IPS DF 6.9 (cell line): ENCODE data around the gene PLXNA1.

Experiments
- DNase-seq: peaks from one replicate; pipeline ENCODE4 v3.0.0-alpha.2; 2013; ENCODE audit warnings: low read depth, low spot score
- H3K27ac ChIP-seq: one replicate; pipeline ENCODE4 v1.5.1; 2013; ENCODE audit warnings: low read length, control low read depth
- H3K27me3 ChIP-seq: 2 replicates; pipeline ENCODE4 v1.6.1; 2013; ENCODE audit warnings: mild to moderate bottlenecking, low read length; ENCODE audit not compliant: control insufficient read depth, insufficient read depth
- H3K36me3 ChIP-seq: 2 replicates; pipeline ENCODE4 v1.6.1; 2013; ENCODE audit warnings: low read length; ENCODE audit not compliant: control insufficient read depth, insufficient read depth
- H3K4me1 ChIP-seq: 2 replicates; pipeline ENCODE4 v1.6.1; 2013; ENCODE audit warnings: low read length; ENCODE audit not compliant: control insufficient read depth, insufficient read depth
- H3K4me3 ChIP-seq: 2 replicates; pipeline ENCODE4 v1.5.1; 2013; ENCODE audit warnings: mild to moderate bottlenecking, low read length
- H3K9me3 ChIP-seq: 2 replicates; pipeline ENCODE4 v1.6.1; 2013; ENCODE audit warnings: low read length, inconsistent platforms; ENCODE audit not compliant: control insufficient read depth, insufficient read depth
- WGBS: extraction: QIAGEN DNeasy Blood & Tissue Kit; methylation state at CpG from one replicate; pipeline ENCODE4 v1.1.7; 2013; ENCODE audit warnings: mixed read lengths, missing lambda C conversion rate; ENCODE audit not compliant: insufficient read length, insufficient coverage; 5-methylcytosine and 5-hydroxymethylcytosine counted together

Gene PLXNA1

GRCh38 chr3:126987596-126987995 lies 4.7 kb downstream of the PLXNA1 start:
- no peak overlapping the region for H3K4me3 ChIP-seq
- H3K27me3 ChIP-seq: no peaks in the 10 kb centered on the region
- no peak overlapping the region for H3K27ac ChIP-seq
- no peak for DNase-seq
- H3K9me3 ChIP-seq: no peaks in the 10 kb centered on the region
- H3K4me1 ChIP-seq: peaks cover 1% of the 10 kb centered on the region
- peaks cover 26% of the 10 kb centered on the region for H3K36me3 ChIP-seq
- WGBS: no CpG with 5 or more reads among the region's 8 CpGs

- H3K27me3 ChIP-seq: no peaks in the 10 kb centered on the region
- peaks cover 26% of the 10 kb centered on the region for H3K36me3 ChIP-seq
- no peak overlapping the region for H3K4me3 ChIP-seq
- no CpG with 5 or more reads among the region's 26 CpGs for WGBS
- peaks cover 1% of the 10 kb centered on the region for H3K4me1 ChIP-seq
- no peak overlapping the region for H3K27ac ChIP-seq
- H3K9me3 ChIP-seq: no peaks in the 10 kb centered on the region
- no peak for DNase-seq
Observed at GRCh38 chr3:126988451-126989021, 5.6 kb downstream of the PLXNA1 start.

GRCh38 chr3:126989316-126990023 lies 6.6 kb downstream of the PLXNA1 start:
- Histone ChIP-seq H3K27me3 (no peaks in the 10 kb centered on the region), H3K36me3 (peaks cover 26% of the 10 kb centered on the region)
- DNase-seq: no peak

GRCh38 chr3:126990024-126990700 lies 7.2 kb downstream of the PLXNA1 start:
- Histone ChIP-seq H3K4me3 (no peak overlapping the region), H3K9me3 (no peaks in the 10 kb centered on the region), H3K27me3 (no peaks in the 10 kb centered on the region), H3K36me3 (peaks cover 26% of the 10 kb centered on the region), H3K4me1 (no peaks in the 10 kb centered on the region; the same call in 1 of the 2 replicates), H3K27ac (no peak overlapping the region)
- no CpG with 5 or more reads among the region's 10 CpGs for WGBS
- no peak for DNase-seq

More at GRCh38 chr3:126989316-126990023, 6.6 kb downstream of the PLXNA1 start:
- H3K4me1 ChIP-seq: peaks cover 1% of the 10 kb centered on the region
- WGBS: no CpG with 5 or more reads among the region's 36 CpGs
- H3K4me3 ChIP-seq: no peak overlapping the region
- no peaks in the 10 kb centered on the region for H3K9me3 ChIP-seq
- H3K27ac ChIP-seq: no peak overlapping the region

- no CpG with 5 or more reads among the region's 5 CpGs for WGBS
- Histone ChIP-seq H3K36me3 (peaks cover 26% of the 10 kb centered on the region), H3K4me1 (no peaks in the 10 kb centered on the region; the same call in 1 of the 2 replicates), H3K9me3 (no peaks in the 10 kb centered on the region), H3K27me3 (no peaks in the 10 kb centered on the region), H3K27ac (no peak overlapping the region), H3K4me3 (no peak overlapping the region)
- no peak for DNase-seq
Observed at GRCh38 chr3:126990890-126991289, 8.0 kb downstream of the PLXNA1 start.

GRCh38 chr3:126991366-126992200 lies 8.7 kb downstream of the PLXNA1 start:
- Histone ChIP-seq H3K4me3 (no peak overlapping the region), H3K36me3 (peaks cover 26% of the 10 kb centered on the region), H3K27ac (no peak overlapping the region)

GRCh38 chr3:126992216-126992615 lies 9.3 kb downstream of the PLXNA1 start:
- DNase-seq: no peak
- no CpG with 5 or more reads among the region's 7 CpGs for WGBS
- no peak overlapping the region for H3K27ac ChIP-seq
- no peaks in the 10 kb centered on the region for H3K9me3 ChIP-seq
- no peaks in the 10 kb centered on the region; the same call in 1 of the 2 replicates for H3K4me1 ChIP-seq
- H3K36me3 ChIP-seq: peaks cover 26% of the 10 kb centered on the region
- no peaks in the 10 kb centered on the region for H3K27me3 ChIP-seq
- H3K4me3 ChIP-seq: no peak overlapping the region

More at GRCh38 chr3:126991366-126992200, 8.7 kb downstream of the PLXNA1 start:
- Histone ChIP-seq H3K27me3 (no peaks in the 10 kb centered on the region), H3K9me3 (no peaks in the 10 kb centered on the region), H3K4me1 (no peaks in the 10 kb centered on the region; the same call in 1 of the 2 replicates)
- DNase-seq: no peak
- WGBS: no CpG with 5 or more reads among the region's 24 CpGs

- Histone ChIP-seq H3K4me3 (no peak overlapping the region), H3K9me3 (no peaks in the 10 kb centered on the region), H3K27me3 (no peaks in the 10 kb centered on the region), H3K27ac (no peak overlapping the region), H3K4me1 (no peaks in the 10 kb centered on the region; the same call in 1 of the 2 replicates), H3K36me3 (peaks cover 26% of the 10 kb centered on the region)
- DNase-seq: no peak
- WGBS: no CpG with 5 or more reads among the region's 8 CpGs
Observed at GRCh38 chr3:126992776-126993175, 9.9 kb downstream of the PLXNA1 start.

- peaks cover 2% of the 10 kb centered on the region; the same call in 1 of the 2 replicates for H3K4me1 ChIP-seq
- WGBS: no CpG with 5 or more reads among the region's 9 CpGs
- no peaks in the 10 kb centered on the region for H3K9me3 ChIP-seq
- H3K27me3 ChIP-seq: no peaks in the 10 kb centered on the region
- peaks cover 26% of the 10 kb centered on the region for H3K36me3 ChIP-seq
- no peak overlapping the region for H3K27ac ChIP-seq
- H3K4me3 ChIP-seq: no peak overlapping the region
- DNase-seq: no peak
Observed at GRCh38 chr3:126993436-126993835, 10.5 kb downstream of the PLXNA1 start.
